DLD1 (cell line): ENCODE data around the gene MORN1.

Source experiments
- in situ Hi-C: cut with HindIII; loops from 2 replicates; pipeline ENCODE4 v1.10.0; 2017; ENCODE audit warnings: low sequenced_read_pairs

Gene MORN1

GRCh38 chr1:2391931-2392509 is 666 bp upstream of the MORN1 start:
- in situ Hi-C loops: loop anchor here (10.0 kb wide), 1 partner anchor 197 kb away; the partner anchor contains the start of gene FAAP20

- in situ Hi-C loops: loop anchor here (10.0 kb wide), 1 partner anchor 195 kb away; the partner anchor contains the start of gene FAAP20
These were observed 1.7 kb downstream of the MORN1 start for GRCh38 chr1:2389644-2390043.

- in situ Hi-C loops: no loop called here
These were observed 3.1 kb downstream of the MORN1 start for GRCh38 chr1:2388004-2388913.

DNA sequence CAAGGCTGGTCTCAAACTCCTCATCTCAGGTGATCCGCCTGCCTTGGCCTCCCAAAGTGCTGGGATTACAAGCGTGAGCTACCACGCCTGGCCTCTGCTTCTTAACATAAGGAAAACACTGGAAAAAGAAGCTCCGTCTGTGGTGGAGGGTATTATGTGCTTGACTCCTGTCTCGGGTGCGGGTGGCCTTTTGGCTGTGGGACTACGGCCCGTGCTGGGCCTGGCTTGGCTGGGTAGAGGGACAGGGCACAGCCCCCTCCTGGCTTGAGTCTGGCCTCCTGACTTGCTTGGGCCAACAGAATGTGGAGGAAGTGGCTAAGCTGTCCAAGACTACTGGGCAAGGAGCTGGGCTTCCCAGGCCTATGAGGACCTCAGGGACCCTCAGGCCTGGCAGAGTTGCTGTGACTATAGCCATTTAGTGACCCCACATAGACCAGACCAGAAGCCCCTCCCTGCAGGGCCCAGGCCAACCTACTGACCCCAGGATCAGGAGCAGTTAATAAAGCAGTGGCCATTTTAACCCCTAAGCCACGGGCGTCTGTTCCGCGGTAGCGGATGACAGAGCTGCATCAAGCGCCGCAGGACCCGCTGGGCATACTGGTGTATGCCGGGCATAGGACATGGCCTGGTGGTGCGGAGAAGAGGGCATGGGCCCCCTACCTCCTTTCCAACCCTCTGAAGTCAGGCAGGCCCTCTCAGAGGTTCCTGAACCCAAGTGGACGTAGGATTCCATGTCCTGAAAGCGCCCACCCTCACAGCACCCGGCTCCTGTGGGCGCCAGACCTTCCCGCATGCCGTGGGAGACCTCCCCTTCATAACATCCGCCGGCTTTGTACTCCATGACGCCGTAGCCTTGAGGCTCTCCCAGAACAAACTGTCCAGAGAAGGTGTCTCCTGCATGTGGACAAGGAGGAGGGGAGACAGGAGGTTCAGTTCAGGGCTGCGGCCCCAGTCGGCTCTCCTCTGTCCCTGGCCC is 4.4 kb downstream of the MORN1 start:
- in situ Hi-C loops: no loop called here

DNA sequence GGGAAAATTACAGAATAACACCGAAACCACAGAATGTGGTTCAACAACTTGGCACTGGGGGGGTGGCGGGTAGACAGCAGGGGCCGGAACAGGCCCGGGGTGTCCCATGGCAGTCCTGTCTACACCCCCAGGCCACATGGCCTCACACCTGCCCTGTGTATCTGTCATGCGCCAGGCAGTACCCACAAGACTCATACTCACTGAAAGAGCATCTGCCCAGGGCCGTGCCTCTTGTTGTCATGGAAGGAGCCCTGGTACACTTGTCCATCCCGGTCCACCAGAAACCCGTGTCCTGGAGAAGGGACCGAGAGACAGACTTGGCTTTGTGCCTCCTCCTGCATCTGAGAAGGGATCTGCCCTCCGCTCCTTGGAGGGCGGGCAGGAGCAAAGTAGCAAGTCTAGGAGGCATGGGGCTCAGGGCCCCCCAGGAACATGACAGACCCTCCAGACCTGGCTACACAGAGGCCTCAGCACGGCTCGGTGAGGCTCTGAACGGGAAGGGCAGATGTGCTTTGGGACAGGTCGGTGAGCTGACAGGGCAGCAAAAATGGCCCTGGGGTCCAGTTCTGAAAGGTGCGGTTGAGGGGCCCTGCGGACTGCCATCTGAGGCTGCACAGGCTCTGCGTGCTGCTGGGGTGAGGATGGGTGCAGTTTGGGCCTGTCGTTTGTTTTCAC is 5.6 kb downstream of the MORN1 start:
- in situ Hi-C loops: no loop called here

DNA sequence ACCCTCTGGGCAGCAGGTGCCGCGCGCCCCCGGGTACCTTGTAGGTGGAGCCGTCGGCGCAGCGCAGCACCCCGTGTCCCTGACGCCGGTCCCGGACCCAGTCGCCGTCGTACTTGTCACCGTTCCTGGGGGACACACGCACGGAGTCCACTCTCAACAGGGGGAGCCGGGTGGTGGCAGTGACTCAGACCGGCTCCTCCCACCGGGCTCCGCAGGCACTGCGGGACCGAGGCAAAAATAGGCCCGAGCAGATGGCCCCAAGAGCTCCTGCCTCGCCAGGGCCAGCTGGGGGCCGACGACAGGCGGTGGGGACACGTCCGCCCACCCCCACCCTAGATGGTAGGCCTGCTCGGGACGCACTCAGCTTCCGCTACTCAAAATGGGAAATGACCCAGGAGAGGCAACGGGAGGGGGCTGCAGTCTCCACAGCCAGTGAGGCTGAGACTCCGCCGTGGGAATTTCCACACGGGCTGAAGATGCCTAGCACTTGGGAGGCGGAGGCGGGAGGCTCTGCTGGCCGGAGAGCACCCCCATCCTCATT is 6.3 kb downstream of the MORN1 start:
- in situ Hi-C loops: no loop called here

DNA sequence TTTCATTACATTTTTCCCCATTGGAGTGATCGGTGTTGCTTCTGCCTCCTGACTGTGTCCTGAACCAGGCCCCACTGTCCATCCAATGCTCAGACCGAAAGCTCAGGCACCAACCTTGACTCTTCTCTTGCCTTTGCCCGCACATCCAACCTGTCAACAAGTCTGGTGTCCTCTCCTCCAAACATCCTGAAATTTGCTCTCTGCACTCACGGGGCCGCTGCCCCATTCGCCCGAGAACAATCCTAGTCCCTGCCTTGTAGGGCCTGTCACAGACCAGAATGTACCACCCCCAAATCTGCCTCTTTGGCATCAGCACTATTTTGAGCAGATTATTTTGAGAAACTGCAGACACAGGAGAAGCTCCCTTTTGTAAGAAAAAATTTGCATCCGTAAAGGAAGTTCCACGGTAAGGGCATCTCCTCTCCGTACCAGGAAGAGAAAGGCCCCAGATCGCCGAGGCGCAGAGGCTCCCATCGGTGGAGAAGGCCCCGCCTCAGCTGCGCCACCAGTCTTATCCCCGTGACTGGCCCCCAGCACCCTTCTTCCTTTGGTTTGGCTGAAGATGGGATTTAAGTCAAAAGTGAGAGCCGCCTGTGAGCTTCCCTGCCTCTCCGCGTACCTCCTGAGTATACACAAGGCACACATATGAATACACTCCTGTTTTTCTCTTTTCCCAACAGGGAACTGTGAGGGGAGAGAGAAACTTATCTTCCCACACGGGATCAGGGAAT is 7.1 kb downstream of the MORN1 start:
- in situ Hi-C loops: no loop called here

DNA sequence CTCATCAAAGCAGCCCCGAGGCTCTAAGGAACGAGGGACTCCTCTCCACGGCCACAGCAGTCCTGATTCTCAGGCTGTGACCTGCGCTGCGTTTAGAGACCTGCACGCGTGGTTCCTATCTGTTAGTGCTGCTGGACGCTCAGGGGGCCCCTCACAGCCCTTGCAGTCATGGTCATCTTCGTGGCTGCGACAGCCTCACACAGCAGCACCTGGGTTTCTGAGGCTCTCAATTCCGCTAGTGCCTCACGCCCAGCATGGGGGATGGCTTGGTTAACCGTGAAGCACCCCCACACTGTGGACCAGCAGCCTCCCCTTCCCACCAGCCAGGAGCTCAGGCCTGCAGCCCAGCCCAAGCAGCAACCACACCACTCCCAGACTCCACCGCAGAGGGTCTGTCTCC is 7.8 kb downstream of the MORN1 start:
- in situ Hi-C loops: no loop called here

DNA sequence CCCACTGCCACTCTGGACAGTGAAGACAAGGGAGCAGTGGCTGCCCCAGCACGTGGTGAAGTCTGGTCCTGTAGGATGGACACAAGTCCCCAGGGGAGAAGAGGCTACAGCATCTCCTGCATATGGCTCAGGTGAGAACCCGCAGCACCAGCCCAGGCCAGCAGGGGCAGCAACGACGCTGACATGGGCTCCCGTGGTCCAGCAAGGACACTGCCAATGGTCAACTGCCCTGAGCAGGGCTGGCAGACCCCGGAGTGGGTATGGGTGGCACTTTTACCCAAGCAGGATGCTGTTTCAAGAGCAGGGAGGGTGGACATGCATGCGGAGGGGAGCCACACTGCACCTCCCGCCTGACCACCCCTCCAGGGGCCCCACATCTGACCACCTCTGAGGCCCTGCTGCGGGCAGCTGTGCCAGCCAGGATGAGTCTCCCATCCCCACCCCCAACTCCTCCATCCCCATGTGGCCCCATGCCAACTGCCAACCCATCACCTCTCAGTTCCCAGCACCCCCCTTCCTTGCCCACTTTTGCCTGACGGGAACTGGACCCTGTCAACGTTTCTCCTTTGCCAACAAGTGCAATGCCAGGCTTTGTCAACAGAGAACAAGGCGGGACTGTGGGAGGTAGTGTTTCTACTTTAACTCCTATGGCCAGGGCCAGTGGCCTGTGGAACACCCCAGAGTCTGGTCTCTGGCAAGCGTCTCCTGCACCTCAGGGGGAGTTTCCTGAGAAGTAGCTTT is 8.6 kb downstream of the MORN1 start:
- in situ Hi-C loops: no loop called here

- in situ Hi-C loops: no loop called here
These were observed 9.4 kb downstream of the MORN1 start for GRCh38 chr1:2381741-2382620.

DNA sequence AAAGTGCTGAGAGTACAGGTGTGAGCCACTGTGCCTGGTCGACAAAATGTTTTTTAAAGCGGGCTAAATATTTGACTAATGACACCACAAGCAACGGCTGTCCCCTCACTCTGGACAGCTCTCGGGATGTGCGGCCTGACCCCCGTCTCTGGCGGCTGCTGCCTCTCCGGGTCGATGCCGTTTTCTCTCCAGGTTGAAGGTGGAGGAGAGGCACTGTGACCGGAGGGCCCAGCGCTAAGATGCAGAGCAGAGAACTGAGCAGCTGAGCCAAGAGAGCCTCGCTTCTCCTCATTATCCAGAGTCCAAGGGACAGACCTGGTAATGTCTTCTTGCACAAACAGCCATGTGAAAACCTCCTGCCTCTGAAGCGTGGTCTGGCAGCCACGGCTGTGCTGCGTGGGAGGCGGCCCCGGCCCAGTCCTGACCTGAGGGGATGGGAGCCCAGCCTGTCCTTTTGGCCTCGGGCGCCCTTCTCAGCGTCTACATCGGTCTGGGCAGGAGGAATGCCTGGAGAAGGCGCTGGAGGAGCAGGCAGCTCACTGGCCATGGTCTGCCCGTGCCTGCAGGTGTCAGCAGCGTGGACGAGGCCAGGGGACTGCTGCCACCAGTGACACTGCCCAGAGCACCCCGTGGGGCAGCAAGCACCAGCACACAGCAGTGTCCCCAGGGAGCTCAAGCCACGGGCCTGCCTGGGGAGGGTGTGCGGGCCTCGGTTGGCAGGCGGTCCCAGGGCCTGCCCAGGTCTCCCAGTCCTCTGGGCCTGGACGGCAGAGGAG is 10.3 kb downstream of the MORN1 start:
- in situ Hi-C loops: no loop called here

- in situ Hi-C loops: no loop called here
These were observed 11.5 kb downstream of the MORN1 start for GRCh38 chr1:2379733-2380404.

GRCh38 chr1:2378956-2379732 is 12.2 kb downstream of the MORN1 start:
- in situ Hi-C loops: no loop called here

DNA sequence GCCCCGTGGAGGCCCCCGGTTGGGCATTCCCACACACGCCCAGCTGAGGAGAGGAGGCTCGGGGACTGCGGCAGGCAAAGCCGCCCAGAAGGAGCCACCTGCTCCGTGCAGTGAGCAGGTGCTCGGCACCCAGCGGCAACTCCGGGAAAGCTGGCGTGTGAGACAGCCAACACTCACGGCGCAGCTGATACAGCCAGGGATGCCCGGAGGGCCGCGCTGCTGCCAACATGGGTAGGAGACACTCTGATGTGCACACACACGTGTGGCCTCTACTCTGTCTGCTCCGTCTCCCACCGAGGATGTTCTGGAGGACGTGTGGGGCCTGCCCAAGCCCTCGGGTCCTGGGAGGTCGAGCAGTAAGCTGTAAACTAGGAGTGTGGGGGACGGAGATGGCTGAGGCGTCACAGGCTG is 12.9 kb downstream of the MORN1 start:
- in situ Hi-C loops: no loop called here

GRCh38 chr1:2377751-2378440 is 13.5 kb downstream of the MORN1 start:
- in situ Hi-C loops: no loop called here
